Stimulated activated CD4-positive, alpha-beta T cell treated with anti-CD3 and anti-CD28 coated beads, Interleukin-15, amount 100 ng/mL, for 48 hours (primary cell): ENCODE data around the gene ITGB1BP1.

ENCODE experiments used
- DNase-seq, 2 donors: peaks; one replicate each; pipeline ENCODE4 v3.0.0-alpha.2; 2020; ENCODE audit warnings: low read depth in 2 of 2

The ITGB1BP1 gene, protein sequence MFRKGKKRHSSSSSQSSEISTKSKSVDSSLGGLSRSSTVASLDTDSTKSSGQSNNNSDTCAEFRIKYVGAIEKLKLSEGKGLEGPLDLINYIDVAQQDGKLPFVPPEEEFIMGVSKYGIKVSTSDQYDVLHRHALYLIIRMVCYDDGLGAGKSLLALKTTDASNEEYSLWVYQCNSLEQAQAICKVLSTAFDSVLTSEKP

DNA sequence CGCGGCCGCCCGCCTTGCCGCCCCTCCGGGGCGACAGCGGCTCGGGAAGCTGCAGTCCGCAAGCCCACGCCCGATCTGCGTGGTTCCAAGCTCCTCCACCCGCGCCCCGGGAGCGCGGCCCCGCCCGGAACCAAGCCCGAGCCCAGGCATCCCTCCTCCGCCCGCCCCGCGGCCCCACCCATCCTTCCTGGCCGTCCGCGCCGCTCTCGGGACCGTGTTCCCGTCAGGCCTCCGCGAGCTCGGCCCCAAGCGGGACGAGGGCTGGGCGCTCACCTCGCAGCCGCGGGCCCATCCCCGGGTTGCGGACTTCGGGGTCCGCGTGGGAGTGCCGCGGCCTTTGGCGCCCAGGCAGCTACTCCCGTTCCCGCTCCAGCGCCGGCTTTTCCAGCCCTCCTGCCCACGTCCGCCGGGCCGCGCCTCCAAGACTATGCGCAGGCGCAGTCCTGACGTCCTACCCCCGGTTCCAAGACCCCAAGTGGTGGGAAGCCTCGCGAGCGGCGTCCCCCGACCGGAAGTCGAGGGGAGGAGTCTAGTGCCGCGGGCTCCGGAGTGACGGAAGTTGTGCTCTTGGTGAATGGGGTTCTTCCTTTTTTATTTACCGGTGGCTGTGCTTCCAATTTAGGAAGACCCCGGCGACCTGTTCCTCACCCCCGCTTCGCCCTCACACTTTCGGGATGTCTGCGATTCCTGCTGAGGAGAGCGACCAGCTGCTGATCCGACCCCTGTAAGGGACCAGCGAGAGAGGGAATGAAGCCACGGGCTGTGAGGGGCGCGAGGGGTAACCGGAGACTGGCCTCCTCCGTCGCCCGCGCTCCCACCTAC, at the start of gene ITGB1BP1, which contains the start of gene CPSF3:
Gene ITGB1BP1, minus strand, starts transcription at position 429 of the 822 bp plus-strand sequence. CDS start 4,831 bp downstream, outside the sequence.
Gene CPSF3, plus strand, starts transcription at position 555 of the 822 bp plus-strand sequence. Its CDS starts 120 bp downstream, at position 675.
- peak; percentile 94 to 96 for DNase-seq

DNA sequence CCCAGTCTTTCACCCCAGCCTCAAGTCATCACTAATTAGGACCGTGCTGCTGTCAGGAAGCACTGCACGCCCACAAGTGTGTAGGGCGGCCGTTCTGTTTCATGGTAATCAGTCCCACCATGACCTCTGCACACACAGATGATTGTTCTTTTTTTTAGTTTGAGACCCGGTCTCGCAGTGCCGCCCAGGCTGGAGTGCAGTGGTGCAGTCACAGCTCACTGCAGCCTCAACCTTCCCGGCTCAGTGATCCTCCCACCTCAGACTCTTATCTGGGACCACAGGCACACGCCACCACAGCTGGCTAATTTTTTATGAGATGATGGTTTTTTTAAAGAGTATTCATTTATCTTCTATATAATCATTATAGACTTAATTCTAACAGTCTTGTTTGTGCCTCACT, 49.2 kb upstream of the ITGB1BP1 start:
- no peak for DNase-seq

DNA sequence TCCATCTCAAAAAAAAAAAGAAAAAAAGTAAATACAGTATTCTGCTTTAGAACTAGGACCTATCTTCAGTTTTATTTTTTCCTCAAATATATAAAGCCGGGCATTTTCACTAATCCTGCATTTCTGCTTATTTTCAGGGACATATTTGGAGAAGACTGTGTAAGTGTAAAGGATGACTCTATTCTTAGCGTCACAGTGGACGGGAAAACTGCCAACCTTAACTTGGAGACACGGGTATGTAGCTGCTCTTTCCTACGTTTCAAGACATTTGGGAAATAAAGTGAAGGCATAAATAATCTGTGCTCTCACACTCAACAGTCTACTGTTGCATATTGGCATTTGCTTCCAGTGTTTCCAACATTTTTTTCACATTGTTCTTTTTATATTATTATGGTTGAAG, 47.9 kb upstream of the ITGB1BP1 start:
- DNase-seq: no peak

DNA sequence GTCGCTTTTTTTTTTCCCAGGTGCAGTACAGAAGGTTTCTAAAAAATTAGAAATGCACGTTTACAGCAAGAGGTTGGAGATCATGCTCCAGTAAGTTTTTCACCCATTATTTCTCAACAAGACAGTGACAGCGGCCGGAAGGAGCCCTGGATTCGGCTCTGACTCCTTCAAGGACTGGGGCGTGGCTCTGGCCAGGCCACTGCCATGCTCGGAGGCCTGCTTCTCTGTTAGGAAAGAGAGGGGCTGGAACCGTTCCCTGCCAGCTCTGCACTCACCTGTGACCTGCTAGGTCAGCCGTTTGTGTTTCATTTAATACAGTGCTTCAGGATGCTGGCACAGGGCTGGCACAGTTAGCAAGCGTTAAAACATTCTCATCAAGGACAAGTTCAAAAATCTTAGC, 44.4 kb upstream of the ITGB1BP1 start:
- DNase-seq: no peak

DNA sequence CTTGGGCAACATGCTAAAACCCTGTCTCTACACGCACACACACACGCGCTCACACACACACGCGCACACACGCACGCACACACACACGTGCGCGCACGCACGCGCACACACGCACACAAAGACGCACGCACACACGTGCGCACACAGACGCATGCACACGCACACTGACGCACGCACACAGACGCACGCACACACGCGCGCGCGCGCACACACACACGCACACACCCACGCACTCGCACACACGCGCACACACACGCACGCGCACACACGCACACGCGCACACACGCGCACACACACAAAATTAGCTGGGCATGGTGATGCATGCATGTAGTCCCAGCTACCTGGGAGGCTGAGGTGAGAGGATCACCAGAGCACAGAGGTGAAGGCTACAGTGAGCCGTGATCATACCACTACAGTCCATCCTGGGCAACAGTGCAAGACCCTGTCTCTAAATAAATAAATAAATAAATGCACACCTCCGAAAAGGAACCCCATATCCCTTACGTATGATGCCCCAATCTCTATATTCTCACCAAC, 42.9 kb upstream of the ITGB1BP1 start:
- no peak for DNase-seq

DNA sequence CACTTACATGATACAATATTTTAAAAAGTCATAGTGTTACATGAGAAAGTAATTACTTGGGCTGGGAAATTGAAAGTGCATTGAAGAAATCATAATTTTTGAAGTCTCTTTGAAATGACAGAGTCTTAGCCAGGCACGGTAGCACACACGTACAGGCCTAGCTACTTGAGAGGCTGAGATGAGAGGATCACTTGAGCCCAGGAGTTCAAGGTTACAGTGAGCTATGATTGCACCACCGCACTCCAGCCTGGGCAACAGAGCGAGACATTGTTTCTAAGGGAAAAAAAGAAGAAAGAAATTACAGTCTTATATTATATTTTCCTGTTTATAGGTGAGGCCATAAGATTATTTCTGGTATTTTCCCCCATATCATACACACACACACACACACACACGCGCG, 41.8 kb upstream of the ITGB1BP1 start:
- DNase-seq: no peak

DNA sequence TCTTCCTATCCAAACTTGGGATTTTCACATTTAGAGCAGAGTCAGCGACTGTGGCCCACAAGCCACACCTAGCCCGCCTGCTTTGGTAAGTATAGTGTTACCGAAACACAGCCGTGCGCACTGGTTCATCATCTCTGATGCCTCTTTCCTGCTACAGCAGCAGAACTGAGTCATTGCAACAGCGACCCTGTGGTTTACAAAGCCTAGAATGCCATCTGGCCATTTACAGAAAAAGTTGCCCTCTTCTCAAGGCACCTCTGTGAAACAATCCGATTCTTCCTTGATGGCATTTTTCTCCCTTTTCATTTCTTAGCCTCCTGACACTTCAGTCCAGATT, 40.3 kb upstream of the ITGB1BP1 start:
- DNase-seq: peak in 1 of 2 donors; percentile 19

DNA sequence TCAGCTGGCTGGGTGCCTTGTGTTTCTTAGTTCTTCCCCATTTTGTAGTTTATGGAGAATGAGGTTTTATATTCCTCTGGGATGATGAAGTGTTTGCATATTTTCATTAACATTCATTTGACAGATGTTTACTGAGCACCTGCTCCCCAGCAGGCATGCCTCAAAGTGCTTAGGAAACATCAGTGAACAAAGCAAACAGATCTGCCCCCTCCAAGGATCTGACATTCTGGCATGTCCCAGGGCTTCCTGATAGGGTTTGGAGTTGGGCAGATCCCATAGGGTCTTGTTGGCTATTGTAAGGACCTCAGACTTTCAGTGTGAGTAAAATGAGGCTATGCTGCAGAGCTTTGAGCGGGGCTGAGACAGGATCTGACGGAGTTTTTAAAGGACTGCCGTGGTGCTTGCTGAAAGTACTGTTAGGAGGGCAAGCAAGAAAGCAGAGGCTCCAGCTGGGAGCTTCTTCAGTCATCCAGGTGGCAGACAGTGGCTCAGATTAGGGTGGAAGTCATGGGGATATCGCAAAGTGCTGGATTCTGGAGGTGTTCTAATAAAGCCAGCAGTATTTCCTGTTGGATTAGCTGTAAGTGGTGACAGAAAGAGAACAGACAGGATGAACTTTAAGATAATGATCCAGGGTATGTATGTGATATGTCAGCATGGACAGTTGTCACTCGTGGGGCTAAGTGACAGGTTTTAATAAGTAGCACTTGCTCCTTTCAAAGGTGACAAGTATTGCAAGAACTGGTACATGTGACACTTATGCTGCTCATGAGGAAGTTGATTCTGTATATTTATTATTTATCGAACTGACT, 39.8 kb upstream of the ITGB1BP1 start:
- no peak for DNase-seq

DNA sequence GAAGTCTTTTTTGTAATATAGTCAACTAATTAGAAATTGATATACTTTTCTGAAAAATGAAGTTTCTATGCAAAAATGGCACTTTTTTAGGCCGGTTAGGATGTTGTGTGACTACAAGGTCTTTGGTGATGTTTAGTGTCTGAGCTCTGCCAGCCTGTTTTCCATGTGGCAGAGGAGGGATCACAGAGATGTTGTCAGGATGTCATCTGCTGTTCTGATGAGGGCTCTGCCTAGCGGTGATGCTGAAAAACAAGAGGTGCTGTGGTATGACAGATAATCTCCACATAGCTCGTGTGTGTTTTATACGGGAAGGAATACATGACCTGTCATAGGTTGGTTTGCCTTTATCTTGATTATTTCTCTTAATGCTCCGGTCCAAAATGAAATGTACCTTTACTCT, 39.0 kb upstream of the ITGB1BP1 start:
- DNase-seq: no peak

DNA sequence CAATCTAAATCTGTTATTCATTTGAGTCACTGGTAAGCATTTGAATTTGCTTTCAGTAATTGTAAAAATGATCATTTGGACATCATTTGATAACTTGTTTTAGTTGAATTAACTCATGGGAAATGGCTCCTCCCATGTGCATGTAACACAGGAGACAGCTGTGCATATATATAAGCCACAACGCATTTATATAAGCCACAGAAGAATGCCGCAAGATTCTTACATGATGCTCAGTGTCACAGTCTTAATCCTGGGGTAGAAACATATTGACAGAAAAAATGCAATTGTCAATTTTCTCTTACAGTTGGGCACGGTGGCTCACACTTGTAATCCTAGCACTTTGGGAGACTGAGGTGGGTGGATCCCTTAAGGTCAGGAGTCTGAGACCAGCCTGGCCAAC, 37.8 kb upstream of the ITGB1BP1 start:
- no peak for DNase-seq

DNA sequence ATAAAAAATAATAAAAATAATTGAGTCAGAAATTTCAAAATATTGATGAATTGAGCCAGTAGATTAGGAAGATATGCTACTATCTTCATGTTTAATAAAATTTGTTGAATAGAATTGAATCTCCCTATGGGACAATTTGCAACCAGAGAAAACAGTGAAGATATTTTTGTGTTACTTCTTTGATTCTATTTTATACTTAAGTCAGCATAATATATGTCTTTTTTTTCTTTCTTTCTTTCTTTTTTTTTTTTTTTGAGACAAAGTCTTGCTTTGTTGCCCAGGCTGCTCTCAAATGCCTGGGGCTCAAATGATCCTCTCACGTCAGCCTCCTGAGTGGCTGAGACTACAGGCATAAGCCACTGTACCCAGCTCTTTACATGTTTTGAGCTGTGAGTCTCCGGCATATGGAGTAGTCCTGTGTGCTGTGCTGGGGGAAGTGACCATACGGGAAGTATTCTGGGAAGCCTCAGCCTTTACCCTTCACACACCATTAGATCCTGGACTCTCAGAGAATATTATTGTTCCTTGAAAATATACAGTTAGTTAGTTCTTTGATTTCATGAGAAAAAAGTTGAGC, 37.2 kb upstream of the ITGB1BP1 start:
- no peak for DNase-seq

DNA sequence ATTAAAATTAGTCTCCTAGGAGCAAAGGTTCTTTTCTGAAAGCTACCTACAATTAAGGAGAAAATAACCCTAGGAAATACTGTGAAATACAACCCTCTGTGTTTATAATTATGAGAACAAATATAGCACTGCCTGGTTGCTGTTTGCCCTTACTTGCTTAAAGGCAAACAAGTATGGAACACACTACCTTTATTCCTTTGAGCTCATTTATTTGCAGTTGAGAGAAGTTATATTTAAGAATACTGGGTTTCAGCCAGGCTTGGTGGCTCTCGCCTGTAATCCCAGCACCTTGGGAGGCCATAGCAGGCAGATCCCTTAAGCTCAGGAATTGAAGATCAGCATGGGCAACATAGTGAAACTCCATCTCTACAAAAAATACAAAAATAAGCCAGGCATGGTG, 27.9 kb upstream of the ITGB1BP1 start:
- no peak for DNase-seq

DNA sequence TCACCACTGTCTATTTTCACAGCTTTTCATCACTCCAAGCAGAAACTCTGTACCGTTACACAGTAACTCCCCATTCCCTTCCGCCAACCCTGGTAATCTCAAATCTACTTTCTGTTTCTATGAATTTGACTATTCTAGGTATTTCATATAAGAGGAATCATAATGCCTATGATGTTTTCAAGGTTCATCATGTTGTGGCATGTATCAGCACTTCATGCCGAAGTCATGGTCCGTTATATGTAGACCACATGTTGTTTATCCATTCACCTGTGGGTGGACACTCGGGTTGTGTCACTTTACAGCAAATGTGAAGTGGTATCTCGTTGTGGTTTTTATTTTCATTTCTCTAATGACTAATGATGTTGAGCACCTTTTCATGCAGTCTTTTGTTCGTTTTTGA, 21.8 kb upstream of the ITGB1BP1 start:
- no peak for DNase-seq

DNA sequence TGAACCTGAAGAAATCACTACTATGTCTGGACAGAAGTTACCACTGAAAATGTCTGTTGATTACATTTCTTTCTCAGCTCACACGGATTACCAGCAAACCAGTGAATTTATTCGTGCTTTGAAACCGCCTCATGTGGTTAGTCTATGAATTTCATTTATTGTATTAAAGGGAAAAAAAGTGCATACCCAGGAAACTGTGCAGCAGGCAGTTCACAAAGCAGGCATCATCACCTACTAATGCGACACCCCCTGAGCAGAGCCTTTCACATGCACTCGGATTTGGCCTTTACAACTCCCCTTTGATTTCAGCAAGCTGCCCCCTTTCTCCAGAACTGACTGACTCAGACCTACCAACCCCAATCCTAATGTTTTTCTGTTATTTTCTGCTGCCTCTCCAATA, 20.2 kb upstream of the ITGB1BP1 start:
- no peak for DNase-seq

DNA sequence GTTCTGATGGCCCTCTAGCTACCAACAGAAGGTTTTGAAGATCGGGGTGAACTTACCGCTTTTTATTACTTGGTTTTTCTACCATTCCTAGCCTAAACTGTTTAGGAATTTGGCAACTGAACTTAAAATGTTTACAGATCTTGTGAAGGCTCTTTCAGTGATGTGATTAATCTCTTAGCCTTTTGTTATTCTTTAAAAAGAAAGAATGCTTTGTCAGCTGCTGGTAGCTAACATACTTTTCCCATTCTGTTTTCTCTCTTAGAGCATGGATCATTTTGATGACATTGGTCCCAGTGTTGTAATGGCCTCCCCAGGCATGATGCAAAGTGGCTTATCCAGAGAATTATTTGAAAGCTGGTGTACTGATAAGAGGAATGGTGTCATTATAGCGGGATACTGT, 18.2 kb upstream of the ITGB1BP1 start:
- DNase-seq: no peak

DNA sequence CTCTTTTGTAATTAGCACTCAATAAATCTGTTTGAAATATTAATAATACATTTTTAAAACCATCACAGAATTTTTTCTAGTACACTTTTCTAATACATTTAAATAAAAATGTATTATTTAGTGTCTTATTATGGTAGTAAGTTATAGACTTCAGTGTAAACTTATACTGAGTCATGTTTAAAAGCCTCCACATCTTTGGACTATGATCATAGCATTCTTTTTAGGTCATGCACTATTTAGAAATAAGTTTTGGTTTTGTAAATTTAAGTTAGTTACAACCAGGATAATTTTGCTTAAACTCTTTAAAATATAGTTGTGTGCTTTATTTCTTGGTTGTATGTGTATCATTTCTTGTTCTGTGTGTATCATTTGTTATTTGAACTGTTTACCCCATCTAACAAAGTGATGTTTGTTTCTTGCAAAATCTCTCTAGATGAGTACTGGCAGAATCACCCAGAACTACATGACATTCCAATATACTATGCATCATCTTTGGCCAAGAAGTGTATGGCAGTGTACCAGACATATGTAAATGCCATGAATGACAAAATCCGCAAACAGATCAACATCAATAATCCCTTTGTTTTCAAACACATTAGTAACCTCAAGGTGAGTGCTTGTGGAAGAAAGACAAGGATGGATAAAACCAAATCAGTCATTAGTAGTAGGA, 16.9 kb upstream of the ITGB1BP1 start:
- DNase-seq: no peak

DNA sequence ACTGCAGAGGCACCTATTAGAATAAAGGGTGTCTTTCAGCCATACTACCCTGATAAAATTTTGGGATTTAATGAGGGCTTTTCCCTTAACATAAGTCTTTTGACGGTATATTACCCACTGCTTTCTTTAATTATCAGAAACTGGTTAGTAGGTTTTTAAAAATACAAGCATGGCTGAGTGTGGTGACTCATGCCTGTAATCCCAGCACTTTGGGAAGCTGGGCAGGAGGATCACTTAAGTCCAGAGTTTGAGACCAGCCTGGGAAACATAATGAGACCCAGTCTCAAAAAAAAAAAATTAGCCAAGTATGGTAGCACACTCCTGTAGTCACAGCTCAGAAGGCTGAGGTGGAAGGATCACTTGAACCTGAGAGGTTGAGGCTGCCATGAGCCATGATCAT, 16.2 kb upstream of the ITGB1BP1 start:
- no peak for DNase-seq

DNA sequence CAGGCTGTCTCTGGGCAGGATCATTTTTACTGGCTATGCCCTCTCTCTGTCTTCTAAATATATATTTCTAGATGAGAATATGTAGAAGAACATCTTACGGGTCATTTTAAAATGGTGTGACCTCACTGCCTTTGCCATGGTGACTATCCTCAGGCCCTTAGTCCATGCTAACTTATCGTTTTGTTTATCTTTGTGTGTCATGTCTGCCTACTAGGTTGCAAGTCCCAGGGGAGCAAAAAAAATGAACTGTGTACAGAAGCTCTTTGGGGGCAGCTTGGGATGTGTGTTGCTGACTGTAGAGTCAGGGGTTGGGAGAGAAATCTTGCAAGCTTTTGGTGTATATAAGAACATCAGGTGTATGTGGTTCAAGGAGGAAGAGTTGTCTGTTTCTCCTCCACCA, 11.2 kb upstream of the ITGB1BP1 start:
- no peak for DNase-seq

DNA sequence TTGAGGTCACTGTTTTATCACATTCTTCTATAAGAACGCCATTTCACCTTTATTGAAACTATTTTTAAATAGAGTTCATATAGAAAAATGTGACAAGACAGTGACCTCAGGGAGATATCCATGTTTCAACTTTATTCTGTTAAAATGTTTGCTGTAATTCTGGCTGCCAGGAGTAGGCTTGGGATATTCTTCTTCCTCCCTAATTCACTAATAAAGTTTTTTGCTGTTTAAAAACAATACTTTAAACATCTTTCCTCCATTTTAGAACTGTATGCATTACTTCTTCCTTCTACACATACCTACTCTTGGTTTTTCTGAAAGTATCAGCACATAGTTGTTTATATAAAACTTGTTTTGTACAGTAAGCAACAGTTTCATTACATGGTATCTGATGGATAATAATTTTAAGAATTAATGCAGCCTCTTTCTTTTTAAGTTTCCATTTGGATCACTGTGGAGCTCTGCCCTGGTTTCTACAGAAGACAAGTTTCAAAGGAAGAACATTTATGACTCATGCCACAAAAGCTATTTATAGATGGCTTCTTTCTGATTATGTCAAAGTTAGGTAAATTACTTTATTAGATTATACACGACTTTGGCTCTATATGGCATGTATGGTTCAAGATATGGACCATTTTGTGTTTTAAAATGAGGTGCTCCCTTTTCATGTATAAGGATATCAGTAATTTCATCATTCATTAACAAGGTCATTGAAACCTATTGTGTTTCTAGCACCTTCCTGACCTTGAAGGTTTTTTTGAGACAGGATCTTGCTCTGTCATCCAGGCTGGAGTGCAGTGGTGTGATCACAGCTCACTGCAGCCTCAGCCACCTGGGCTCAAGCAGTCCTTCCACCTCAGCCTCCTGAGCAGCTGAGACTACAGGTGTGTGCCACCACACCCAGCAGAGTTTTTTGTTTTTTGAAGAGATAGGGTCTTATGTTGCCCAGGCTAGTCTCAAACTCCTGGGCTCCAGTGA, 7.3 kb upstream of the ITGB1BP1 start:
- no peak for DNase-seq

DNA sequence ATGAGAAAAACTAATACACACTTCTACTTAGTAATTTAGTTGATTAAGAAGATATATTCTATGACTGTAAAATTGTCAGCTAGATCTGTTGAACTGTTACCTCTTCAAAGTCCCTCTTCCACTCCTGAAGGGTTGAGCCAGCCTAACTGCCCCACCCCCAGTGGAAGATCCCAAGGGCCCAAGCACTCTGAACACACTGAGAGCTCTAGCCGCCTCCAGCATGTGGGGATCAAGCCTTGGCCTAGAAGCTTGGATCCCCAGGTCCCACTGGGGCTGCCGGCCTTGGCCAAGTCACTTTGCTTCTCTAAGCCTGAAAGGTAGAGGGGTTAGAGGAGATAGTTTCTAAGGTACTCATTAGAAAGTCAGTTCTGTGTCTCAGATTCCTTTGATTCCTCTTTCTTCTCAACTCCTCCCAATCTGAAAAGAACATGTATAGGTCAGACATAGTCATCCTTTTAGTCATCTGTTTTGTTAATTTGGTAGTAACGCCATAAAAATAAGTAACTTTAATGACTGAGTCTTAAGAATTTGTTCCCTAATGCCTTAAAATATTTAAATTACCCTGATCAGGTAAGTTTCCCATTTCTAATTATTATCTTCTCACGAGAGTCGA, 5.7 kb upstream of the ITGB1BP1 start:
- DNase-seq: no peak
